A673 (cell line): ENCODE results near the gene TMEM44. TPM values are rescaled to one million over a fixed set of nuclear protein-coding genes. Genes with fewer than 3 reads are reported as not detected.

ENCODE experiments used
- BruUV-seq: library from RNA; stranded (reverse); fragments of 400-500 nt; replicated peaks from 2 replicates; lab custom pipeline; 2021; lab: Mats Ljungman, UMichigan
- CTCF ChIA-PET: fragments of 300-600 bp; sonication (Branson Sonifier 250); formaldehyde crosslinking; loops from one replicate; lab custom pipeline; 2022; ENCODE audit warnings: antibody characterized with exemption; lab: Charles Lee
- POLR2A ChIA-PET: fragments of 300-600 bp; sonication (Branson Sonifier 250); formaldehyde crosslinking; loops from one replicate; lab custom pipeline; 2022; ENCODE audit warnings: antibody characterized with exemption; ENCODE audit not compliant: low non-redundant PET; lab: Charles Lee
- DNase-seq: peaks from one replicate; pipeline ENCODE4 v3.0.0-alpha.2; 2015; ENCODE audit warnings: low spot score
- H3K27ac ChIP-seq: fragments of 200-600 bp; sonication (generic); 2 replicates; pipeline ENCODE4 v1.5.1; 2016; ENCODE audit warnings: mixed run types, low read depth, mild to moderate bottlenecking, mixed read lengths, antibody characterized with exemption, low read length; ENCODE audit not compliant: poor library complexity, severe bottlenecking
- H3K27me3 ChIP-seq: fragments of 200-600 bp; sonication (generic); replicated peaks from 2 replicates; pipeline ENCODE4 v1.6.1; 2017; ENCODE audit warnings: mixed run types, low read depth, mild to moderate bottlenecking, mixed read lengths, antibody characterized with exemption, low read length; ENCODE audit not compliant: insufficient read depth, poor library complexity
- H3K36me3 ChIP-seq: fragments of 200-600 bp; sonication (generic); 2 replicates; pipeline ENCODE4 v1.6.1; 2016; ENCODE audit warnings: mixed run types, mild to moderate bottlenecking, mixed read lengths, antibody characterized with exemption, low read length; ENCODE audit not compliant: insufficient read depth, poor library complexity, severe bottlenecking
- H3K4me1 ChIP-seq: fragments of 200-600 bp; sonication (generic); 2 replicates; pipeline ENCODE4 v1.6.1; 2017; ENCODE audit warnings: mixed run types, mild to moderate bottlenecking, mixed read lengths, antibody characterized with exemption, low read length; ENCODE audit not compliant: insufficient read depth, poor library complexity, severe bottlenecking
- H3K4me3 ChIP-seq: fragments of 200-600 bp; sonication (generic); 2 replicates; pipeline ENCODE4 v1.5.1; 2016; ENCODE audit warnings: low read depth, mixed run types, mild to moderate bottlenecking, mixed read lengths, low read length; ENCODE audit not compliant: poor library complexity, severe bottlenecking
- H3K9me3 ChIP-seq: fragments of 200-600 bp; sonication (generic); 2 replicates; pipeline ENCODE4 v1.6.1; 2016; ENCODE audit warnings: mixed run types, low read depth, mild to moderate bottlenecking, mixed read lengths, antibody characterized with exemption, low read length; ENCODE audit not compliant: poor library complexity, severe bottlenecking
- CTCF ChIP-seq: fragments of 300-800, 200-600 bp; sonication (generic); conservative IDR thresholded peaks from 2 replicates; pipeline ENCODE4 v1.5.1; 2017; ENCODE audit warnings: low read depth, mild to moderate bottlenecking, antibody characterized with exemption, low read length, moderate library complexity, mixed read lengths
- EZH2 ChIP-seq: fragments of 200-600 bp; sonication (generic); IDR thresholded peaks from 2 replicates; pipeline ENCODE4 v1.6.1; 2017; ENCODE audit warnings: borderline replicate concordance, low read depth, mild to moderate bottlenecking, mixed read lengths, antibody characterized with exemption, low read length; ENCODE audit not compliant: poor library complexity, severe bottlenecking
- intact Hi-C: fragments of 100-400 bp; cut with micrococcal nuclease; formaldehyde crosslinking; loops from one replicate; pipeline ENCODE4 v1.10.0; 2022; ENCODE audit not compliant: unreplicated experiment
- total RNA-seq: library from RNA; stranded (reverse); gene quantifications from 2 replicates; pipeline ENCODE4 v1.2.3, GENCODE V29; 2021

Gene TMEM44
- total RNA-seq, 1 experiment from 2014 or later = 20.9 TPM

- TF ChIP-seq EZH2 = no peak
- TF ChIP-seq CTCF = no peak
- intact Hi-C loops = no loop called here
- no TSS peak for BruUV-seq
- POLR2A ChIA-PET = no interaction called here
- Histone ChIP-seq H3K4me1 (no peaks in the 10 kb centered on the region), H3K4me3 (no peak overlapping the region), H3K27ac (no peak overlapping the region), H3K36me3 (peaks cover 12% of the 10 kb centered on the region), H3K9me3 (no peaks in the 10 kb centered on the region), H3K27me3 (no peaks in the 10 kb centered on the region)
- no peak for DNase-seq
- CTCF ChIA-PET = no interaction called here
These were observed 9.5 kb downstream of the TMEM44 start for GRCh38 chr3:194623449-194624290.

GRCh38 chr3:194622621-194623340 is 10.4 kb downstream of the TMEM44 start:
- no peak overlapping the region for H3K27ac ChIP-seq
- no peak overlapping the region for H3K4me3 ChIP-seq
- H3K36me3 ChIP-seq = peaks cover 9% of the 10 kb centered on the region
- no peak for DNase-seq
- H3K4me1 ChIP-seq = no peaks in the 10 kb centered on the region
- H3K27me3 ChIP-seq = no peaks in the 10 kb centered on the region
- H3K9me3 ChIP-seq = no peaks in the 10 kb centered on the region
- intact Hi-C loops = no loop called here
- POLR2A ChIA-PET = no interaction called here
- BruUV-seq = no TSS peak
- CTCF ChIA-PET = no interaction called here
- TF ChIP-seq CTCF = no peak
- TF ChIP-seq EZH2 = no peak

- peaks cover 4% of the 10 kb centered on the region for H3K36me3 ChIP-seq
- no peaks in the 10 kb centered on the region for H3K9me3 ChIP-seq
- intact Hi-C loops = no loop called here
- ChIA-PET POLR2A (no interaction called here), CTCF (no interaction called here)
- DNase-seq = no peak
- H3K27ac ChIP-seq = no peak overlapping the region
- no peak overlapping the region for H3K4me3 ChIP-seq
- TF ChIP-seq EZH2 = no peak
- TF ChIP-seq CTCF = no peak
- no peaks in the 10 kb centered on the region for H3K27me3 ChIP-seq
- no TSS peak for BruUV-seq
- H3K4me1 ChIP-seq = no peaks in the 10 kb centered on the region
These were observed 11.3 kb downstream of the TMEM44 start for GRCh38 chr3:194621947-194622346.
